GM21737 (cell line): ENCODE results near the gene SPATA2L.
A peak's percentile ranks its signal among the peaks of the same experiment; 100 is the strongest.

Experiments used
- ATAC-seq: cut with Tn5 transposase; IDR thresholded peaks from one replicate; pipeline ENCODE4 v1.9.1; 2021; ENCODE audit warnings: mild to moderate bottlenecking, moderate library complexity; ENCODE audit not compliant: unreplicated experiment

SPATA2L gene, protein sequence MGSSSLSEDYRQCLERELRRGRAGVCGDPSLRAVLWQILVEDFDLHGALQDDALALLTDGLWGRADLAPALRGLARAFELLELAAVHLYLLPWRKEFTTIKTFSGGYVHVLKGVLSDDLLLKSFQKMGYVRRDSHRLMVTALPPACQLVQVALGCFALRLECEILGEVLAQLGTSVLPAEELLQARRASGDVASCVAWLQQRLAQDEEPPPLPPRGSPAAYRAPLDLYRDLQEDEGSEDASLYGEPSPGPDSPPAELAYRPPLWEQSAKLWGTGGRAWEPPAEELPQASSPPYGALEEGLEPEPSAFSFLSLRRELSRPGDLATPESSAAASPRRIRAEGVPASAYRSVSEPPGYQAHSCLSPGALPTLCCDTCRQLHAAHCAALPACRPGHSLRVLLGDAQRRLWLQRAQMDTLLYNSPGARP

DNA sequence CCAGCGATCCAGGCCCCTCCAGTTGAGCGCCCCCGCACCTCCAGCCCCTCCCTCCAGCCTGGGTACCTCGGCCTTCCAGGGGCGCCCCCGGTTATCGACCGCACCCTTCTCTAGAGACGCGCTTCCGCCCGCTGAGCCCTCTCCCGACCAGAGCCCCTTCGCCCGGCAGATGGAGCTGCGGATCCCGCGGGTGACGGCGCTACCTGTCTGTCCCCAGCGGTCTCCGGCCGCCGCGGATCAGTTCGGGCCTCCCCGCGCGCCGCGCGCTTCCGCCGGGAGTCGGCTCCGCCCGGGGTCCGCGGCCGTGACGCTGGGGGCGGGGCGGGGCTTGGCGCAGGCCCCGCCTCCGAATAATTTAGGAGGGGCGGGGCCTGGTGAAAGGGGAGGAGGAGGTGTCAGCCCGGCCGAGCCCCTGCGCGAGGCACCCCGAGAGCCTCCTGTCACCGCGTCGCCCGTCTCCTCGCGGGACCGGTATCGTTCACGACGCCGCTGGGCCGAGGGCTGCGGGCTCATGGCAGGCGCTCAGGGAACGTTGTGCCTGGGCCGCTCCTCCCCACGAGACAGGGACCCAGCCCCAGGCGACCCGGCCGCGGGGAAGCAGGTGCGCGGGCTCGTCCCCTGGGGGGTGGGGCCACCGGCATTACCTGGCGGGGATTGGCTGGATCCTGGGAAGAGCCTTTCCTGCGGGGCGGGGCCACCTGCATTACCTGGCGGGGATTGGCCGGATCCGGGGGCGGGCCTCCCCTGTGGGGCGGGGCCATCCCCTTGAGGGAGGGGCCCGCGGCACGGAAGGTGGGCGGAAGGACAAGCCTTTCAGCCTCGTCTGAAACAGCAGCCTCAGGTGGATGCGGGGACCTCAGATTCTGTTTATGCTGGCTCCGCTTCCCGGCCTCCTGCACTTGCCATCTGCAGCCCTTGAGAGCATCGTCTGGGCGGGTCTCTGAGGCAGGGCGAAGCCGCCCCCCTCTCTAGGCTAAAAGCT is at the start of gene SPATA2L:
Gene SPATA2L (minus strand): TSS at position 281 of the 982 bp plus-strand sequence. CDS start 473 bp downstream, outside the sequence.
- ATAC-seq = peak; percentile 58

DNA sequence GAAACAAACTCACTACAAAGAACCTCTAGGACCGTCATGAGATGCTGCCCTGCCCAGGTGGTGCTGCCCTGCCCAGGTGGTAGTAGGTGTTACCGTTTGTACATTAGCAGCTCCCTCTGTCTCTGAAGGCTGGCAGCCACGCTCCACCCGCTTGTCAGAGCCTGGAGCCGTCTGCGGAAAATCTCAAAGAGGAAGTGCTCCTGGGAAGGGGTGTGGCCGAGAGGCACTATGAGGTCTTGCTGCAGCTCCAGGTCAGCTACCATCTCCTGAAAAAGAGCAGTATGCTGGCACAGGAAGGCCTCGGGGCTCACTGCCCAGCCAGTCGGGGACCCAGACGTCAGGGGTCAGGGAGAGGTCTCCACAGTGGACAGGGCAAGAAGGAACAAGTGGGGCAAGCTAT is 48.1 kb upstream of the SPATA2L start:
- ATAC-seq = no peak

DNA sequence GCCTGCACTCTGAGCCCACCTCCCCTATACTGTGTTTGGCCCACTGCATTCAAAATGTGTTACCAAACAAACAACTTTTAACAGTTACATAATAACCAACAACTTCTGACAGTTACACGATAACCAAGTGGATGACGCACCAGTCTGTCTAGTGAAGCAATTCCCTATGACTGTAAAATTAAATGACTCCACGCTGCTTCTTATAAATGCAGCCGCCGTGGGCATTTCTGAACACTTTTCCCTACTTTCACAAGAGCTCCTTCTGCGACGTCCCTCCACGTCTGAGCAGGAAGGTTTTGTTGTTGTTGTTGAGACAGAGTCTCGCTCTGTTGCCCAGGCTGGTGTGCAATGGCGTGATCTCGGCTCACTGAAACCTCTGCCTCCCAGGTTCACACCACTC is 47.4 kb upstream of the SPATA2L start:
- no peak for ATAC-seq

DNA sequence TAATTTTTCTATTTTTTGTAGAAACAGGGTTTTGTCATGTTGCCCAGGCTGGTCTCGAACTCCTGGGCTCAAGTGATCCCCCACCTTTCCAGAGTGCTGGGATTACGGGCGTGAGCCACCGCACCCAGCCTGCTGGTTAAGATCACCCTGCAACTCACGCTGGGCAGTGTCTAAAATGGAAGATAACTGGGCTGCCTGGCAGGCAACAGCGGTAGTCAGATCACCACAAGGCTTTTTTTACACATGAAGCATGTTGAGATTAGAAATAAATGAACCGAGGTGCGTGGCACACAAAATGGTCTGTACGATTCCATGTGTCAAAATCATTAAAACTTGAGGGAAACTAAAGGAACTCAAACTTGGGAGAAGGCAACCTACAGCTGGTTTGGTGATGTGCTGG is 46.6 kb upstream of the SPATA2L start:
- no peak for ATAC-seq

DNA sequence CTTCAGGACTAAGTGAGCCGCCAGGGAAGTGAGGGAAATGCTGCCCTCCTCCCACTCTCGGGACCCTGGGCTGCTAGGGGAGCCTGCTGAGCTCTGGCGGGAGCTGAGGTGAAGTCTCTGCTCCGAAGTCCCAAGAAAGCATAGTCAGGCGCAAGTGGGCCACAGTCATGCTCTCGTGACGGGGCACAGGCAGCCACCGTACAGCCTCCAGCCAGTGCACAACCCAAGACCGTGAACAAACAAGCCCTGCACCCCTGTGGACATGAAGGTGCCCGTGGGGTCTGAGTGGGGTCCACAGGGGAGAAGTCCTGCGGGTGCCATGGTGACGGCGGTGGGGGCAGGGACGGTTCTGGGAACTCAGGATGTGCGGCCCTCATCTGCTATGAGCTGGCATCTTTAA is 44.5 kb upstream of the SPATA2L start:
- no peak for ATAC-seq

DNA sequence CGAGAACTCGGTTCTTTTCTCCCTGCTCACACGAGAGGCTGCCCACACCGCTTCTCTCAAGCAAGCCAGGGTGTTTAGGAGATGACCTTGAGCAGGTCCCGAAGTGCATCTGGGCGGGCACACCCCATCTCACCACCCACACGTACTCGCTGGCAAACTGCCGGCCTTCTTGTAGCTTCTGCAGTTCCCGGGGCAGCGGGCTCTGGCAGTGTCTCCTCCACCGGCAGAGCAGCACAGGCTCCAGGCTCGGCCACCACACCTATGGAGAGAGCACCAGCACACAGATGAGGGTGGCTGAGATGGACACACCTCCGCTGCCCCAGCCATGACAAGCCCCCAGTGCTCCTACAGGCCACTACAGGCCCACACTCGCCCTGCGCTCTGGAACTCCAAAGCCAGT is 43.3 kb upstream of the SPATA2L start:
- ATAC-seq = no peak

DNA sequence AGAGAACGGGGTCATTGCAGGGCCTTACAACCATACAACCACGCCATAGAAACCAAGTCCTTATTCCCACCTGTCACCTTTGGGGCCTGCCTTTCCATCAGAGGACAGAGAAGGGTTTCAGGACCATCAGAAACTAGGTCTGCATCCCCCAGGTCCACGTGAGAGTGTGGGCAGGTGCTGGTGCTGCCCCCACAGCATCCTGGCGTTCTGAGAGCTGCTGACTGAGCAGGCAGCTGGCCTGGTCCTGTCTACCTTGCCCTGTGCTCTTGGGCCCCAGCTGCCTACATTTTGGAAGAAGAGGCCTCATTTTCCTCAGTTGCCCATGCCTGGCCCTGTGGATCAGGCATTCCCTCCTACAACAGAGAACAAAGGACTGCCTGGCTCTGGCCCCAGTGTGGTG is 41.4 kb upstream of the SPATA2L start:
- ATAC-seq = no peak

DNA sequence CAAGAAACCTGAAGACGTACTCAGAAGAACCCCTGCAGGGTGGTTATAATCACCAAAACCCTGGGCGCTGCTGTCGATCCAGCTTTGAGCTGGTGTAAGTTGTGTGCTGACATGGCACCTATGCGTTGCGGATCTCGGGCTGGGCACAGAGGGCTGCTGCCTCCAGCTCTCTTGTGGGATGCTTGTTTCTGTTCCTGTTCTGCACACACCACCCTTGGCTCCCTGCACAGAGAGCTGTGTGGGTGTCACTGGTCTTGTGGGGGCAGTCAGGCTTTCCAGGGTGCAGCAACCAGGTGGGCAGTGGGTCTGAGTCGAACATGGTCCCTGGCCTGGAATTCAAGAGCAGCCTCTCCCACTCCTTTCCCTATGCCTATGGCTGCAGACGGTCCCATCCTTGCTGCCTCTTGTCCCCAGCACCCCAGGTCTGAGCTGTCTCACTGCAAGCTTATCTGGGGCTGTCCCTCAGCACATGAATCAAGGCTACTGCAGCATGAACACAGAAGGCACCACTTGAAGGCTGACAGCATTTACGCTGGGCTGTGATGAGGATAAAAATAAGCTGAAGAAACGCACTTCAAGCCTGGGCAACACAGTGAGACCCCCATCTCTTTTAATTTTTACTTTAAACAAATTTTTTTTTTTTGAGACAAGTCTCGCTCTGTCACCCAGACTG is 40.0 kb upstream of the SPATA2L start:
- no peak for ATAC-seq

DNA sequence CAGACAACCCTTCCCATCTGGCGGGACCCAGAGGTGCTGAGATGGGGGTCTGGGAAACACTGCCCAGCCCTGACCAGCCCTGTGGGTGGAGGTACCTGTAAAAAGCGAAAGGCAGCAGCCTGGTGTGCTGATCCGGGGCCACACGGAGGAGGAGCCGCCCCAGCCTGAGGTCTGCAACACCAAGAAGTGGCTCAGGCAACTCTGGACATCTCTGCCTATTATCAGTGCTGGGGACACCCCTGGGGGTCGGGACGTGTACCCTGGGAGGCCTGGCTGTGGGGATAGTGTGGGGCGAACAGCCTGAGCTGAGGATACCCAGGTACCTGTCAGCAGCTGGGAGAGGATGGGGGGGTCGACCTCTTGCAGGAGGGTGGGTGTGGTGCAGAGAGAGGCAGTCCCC is 37.9 kb upstream of the SPATA2L start:
- no peak for ATAC-seq

DNA sequence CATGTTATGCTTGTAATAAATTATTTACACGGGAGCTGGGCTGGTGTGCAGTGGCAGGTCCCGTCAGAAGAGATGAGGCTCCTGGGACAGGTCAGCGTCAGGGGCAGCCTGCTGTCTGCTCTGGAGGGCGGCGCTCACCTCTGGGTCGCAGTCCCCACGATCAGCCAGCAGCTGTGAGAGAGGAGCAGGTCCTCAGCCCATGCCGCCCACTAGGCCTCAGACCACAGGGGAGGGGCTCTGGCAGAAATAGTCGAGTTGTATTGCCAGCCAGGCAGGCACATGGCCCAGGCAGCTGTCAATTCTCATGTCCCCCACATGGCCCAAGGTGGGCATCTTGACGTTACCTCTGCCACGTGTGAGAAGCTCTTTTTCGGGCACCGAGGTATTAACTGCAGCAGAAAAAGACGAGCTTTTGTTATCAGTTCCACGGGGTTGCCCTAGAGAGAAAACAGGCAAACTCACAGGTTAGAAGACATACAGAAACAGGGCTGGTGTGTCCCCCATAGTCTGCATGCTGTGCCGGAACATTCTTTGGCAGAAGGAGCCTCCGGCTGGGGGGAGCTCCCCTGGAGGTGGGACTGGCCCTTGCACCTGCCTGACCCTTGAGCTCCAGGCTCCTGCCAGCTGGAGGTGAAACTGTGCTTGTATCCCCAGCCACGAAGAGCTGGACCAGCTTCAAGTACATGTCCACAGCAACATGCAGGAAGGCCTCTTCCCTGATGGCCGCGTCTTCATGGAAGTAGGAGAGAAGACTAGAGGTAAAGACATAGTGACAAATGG is 37.2 kb upstream of the SPATA2L start:
- ATAC-seq = no peak

DNA sequence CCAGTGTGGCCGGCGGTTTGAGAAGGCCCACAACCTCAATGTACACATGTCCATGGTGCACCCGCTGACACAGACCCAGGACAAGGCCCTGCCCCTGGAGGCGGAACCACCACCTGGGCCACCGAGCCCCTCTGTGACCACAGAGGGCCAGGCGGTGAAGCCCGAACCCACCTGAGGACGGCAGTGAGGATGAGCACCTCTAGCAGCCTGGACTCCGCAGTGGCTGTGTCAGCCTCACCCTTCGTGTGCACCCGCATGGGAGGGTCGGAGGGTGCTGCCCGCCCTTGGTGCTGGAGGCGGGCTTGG is 36.5 kb upstream of the SPATA2L start:
- ATAC-seq = no peak

DNA sequence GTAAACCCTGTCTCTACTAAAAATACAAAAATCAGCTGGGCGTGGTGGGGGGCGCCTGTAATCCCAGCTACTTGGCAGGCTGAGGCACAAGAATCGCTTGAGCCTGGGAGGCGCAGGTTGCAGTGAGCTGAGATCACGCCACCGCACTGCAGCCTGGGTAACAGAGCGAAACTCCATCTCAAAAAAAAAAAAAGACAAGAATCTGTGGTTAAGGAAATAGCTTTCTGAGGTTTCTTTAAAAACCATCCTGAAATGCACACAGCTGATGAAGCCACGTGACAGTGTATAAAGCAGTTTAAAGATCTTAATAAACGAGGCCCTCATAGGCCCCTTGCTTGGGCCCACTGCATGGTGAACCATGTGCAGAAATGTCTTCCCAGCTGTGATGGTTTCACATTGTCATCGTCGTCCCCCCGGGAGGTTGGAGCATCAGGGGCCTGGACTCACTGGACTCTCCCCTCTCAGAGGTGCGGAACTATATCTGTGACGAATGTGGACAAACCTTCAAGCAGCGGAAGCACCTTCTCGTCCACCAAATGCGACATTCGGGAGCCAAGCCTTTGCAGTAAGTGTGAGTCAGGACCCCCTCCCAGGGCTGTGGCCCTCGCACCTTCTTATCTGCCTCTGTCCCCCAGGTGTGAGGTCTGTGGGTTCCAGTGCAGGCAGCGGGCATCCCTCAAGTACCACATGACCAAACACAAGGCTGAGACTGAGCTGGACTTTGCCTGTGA is 36.0 kb upstream of the SPATA2L start:
- no peak for ATAC-seq

DNA sequence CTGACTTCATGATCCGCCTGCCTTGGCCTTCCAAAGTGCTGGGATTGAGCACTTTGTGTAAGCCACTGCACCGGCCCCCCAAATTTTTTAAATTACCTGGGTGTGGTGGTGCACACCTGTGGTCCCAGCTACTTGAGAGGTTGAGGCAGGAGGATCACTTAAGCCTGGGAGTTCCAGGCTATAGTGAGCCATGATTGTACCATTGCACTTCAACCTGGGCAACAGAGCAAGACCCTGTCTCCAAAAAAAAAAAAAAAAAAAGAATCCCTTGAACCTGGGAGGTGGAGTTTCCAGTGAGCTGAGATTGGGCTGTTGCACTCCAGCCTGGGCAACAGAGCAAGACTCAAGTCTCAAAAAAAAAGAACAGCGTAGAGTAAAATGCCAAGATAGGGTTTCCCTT is 35.0 kb upstream of the SPATA2L start:
- no peak for ATAC-seq

DNA sequence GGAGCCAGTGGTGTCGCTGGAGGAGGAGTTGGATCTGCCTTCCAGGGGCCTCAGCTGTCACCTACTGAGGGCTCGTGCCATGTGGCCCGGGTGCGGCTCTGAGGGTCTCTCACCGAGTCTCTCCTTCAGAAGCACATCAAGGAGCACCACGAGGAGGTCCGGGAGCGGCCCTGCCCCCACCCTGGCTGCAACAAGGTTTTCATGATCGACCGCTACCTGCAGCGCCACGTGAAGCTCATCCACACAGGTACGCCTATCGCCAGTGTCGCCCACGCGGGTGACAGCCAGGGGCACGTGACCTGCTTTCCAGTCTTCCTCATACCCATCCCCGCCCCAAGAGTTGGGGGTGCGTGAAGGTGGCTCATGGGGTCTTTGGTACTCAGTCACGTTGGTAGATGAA is 32.3 kb upstream of the SPATA2L start:
- no peak for ATAC-seq

DNA sequence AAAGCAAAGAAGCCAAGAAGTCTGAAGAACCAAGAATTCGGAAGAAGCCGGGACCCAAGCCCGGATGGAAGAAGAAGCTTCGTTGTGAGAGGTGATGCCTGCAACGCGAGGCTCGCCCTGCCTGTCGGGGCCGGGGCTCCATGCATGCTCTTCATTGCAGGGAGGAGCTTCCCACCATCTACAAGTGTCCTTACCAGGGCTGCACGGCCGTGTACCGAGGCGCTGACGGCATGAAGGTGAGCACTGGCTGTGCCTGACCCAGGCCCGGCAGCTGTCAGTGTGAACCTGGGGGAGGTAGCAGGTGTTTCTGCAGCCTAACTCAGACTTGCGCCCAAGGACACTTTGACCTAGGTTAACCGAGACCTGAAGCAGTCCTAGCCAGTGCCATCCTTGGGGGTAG is 31.8 kb upstream of the SPATA2L start:
- ATAC-seq = no peak

DNA sequence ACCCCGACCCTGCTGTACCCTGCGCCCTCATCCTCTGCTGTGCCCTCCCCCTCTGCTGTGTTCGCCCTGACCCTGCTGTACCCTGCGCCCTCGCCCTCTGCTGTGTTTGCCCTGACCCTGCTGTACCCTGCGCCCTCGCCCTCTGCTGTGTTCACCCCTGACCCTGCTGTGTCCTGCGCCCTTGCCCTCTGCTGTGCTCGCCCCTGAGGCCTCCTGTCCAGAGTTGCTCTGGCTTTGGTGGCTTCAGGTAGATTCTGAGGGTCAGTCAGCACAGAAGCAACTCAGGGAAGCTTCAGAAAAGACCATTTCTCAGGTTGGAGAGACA is 31.4 kb upstream of the SPATA2L start:
- no peak for ATAC-seq

DNA sequence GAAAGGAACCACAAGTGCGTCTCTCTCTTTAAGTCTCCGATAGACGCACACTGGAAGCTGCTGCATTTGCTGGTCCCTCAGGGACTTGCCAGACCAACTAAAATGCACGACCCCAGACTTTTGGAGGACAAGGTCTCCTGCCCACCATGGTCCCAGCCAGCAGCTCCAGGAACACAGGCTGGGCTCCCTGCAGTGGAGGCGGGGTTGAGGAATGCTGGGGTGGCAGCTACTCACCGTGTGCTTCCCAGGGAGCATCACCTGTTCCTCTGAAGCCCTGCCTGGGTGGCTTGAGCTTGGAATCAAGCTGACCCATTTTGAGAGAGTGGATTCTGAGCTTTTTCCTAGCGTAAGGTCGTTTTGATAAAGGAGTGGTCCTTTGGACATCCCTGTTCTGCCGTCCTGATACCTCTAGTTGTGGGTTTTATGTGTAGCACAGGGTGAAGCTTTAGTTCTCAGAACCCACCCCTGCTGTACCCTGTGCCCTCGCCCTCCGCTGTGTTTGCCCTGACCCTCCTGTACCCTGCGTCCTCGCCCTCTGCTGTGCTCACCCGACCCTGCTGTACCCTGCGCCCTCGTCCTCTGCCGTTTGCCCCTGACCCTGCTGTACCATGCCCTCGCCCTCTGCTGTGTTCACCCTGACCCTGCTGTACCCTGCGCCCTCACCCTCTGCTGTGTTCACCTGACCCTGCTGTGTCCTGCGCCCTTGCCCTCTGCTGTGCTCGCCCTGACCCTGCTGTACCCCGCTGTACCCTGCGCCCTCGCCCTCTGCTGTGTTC is 30.8 kb upstream of the SPATA2L start:
- no peak for ATAC-seq

DNA sequence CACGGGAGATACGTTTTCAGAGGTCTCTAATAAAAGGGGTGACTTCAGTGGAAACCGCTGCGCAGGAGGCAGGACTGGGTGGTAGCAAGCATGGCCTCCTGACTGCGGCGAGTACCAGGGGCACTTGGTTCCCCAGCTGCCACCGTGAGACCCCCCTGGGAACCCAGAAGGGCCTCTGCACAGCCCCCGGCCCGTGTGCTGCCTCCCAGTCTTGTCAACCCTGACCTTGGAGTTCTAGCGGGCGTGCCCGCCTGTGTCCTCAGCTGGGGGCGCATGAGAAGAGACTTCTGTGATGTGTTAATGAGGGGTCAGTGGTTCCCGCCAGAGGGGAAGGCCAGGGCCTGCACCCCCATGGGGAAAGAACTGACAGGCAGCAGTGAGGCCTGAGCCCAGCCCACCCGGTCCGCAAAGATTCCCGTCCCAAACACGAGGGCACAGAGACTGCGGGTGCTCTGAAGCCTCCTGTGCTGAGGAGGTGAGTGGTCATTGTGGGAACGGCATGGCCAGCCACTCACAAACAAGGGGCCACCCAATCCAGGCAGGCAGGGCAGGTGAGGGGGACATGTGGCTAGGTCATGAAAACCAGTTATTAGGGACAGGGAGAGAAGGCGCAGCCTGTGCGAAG is 29.2 kb upstream of the SPATA2L start:
- ATAC-seq = no peak
